ENCODE measurements around the gene MINPP1. TPM values are rescaled to one million over a fixed set of nuclear protein-coding genes. Genes with fewer than 3 reads are reported as not detected.

MINPP1 gene
- total and polyA plus RNA-seq, 2 of the 13 experiments (the other 11 are each of a cell fraction or from before 2014, with no cell fraction given), result 19.2 to 53.7 TPM

- intact Hi-C loops (cut with micrococcal nuclease; ENCODE audit: unreplicated experiment) (no loop called here), in situ Hi-C loops (cut with HindIII; ENCODE audit: extremely low pct_ligation_motif_present, low pct_unique_long_range_greater_than_20kb) (no loop called here)
- Histone ChIP-seq H3K27ac (ENCODE audit: extremely low read length, insufficient read depth, low read length) (no peak overlapping the region), H3K9ac (ENCODE audit: insufficient read depth, low read depth, low read length) (no peak overlapping the region), H3K4me2 (ENCODE audit: low read depth, low read length) (no peak overlapping the region), H3K4me3 (replicated peaks in 1 of 3; ENCODE audit: insufficient read depth in 1 of 3, low read depth in 2 of 3, low read length in 3 of 3) (no peak overlapping the region), H4K20me1 (ENCODE audit: insufficient read depth, low read length) (no peaks in the 10 kb centered on the region), H3K27me3 (ENCODE audit: control insufficient read depth in 1 of 2, insufficient read depth in 2 of 2, low read length in 2 of 2) (no peaks in the 10 kb centered on the region), H3K4me1 (ENCODE audit: insufficient read depth, low read length) (peaks cover 36% of the 10 kb centered on the region), H2AFZ (ENCODE audit: low read length) (no peak overlapping the region), H3K36me3 (replicated peaks in 1 of 2; ENCODE audit: control insufficient read depth in 1 of 2, insufficient read depth in 2 of 2, low read length in 2 of 2) (no peaks in the 10 kb centered on the region), H3K9me3 (ENCODE audit: low read length) (no peaks in the 10 kb centered on the region), H3K79me2 (ENCODE audit: insufficient read depth, low read length) (no peaks in the 10 kb centered on the region)
- WGBS (ENCODE audit: low lambda C conversion rate), result 71% methylated on average over 1 of the region's 1 CpG
- ATAC-seq (no peak), FAIRE-seq (no peak), DNase-seq (ENCODE audit: low spot score) (no peak)
- CTCF ChIA-PET (ENCODE audit: low intra/inter-chr PET ratio, low total read pairs), result no interaction called here
- no peak for TF ChIP-seq ASH2L (IDR thresholded peaks at IDR 0.05; ENCODE audit: insufficient read length, low read depth, low read length)
- no peak for TF ChIP-seq MAFK (conservative IDR thresholded peaks at IDR 0.05 in 1 of 2, IDR thresholded peaks at IDR 0.05 in 1 of 2; ENCODE audit: low read length in 2 of 2)
- no peak for TF ChIP-seq ZNF747 (CRISPR knock-in tag; IDR thresholded peaks at IDR 0.05; ENCODE audit: borderline replicate concordance)
- no peak for TF ChIP-seq MAFF (IDR thresholded peaks at IDR 0.05; ENCODE audit: low read depth, low read length)
- no peak for TF ChIP-seq MEIS1 (CRISPR knock-in tag; IDR thresholded peaks at IDR 0.05; ENCODE audit: borderline replicate concordance)
- TF ChIP-seq XRCC5 (optimal IDR thresholded peaks at IDR 0.05; ENCODE audit: low read length), result no peak
- TF ChIP-seq ZFP82 (CRISPR knock-in tag; IDR thresholded peaks at IDR 0.05; ENCODE audit: borderline replicate concordance), result no peak
- TF ChIP-seq NR2F1 (CRISPR knock-in tag; IDR thresholded peaks at IDR 0.05), result no peak
- no peak for TF ChIP-seq ZNF547 (CRISPR knock-in tag; IDR thresholded peaks at IDR 0.05)
- no peak for TF ChIP-seq RELA (CRISPR knock-in tag; IDR thresholded peaks at IDR 0.05)
- TF ChIP-seq, protein P1, sequence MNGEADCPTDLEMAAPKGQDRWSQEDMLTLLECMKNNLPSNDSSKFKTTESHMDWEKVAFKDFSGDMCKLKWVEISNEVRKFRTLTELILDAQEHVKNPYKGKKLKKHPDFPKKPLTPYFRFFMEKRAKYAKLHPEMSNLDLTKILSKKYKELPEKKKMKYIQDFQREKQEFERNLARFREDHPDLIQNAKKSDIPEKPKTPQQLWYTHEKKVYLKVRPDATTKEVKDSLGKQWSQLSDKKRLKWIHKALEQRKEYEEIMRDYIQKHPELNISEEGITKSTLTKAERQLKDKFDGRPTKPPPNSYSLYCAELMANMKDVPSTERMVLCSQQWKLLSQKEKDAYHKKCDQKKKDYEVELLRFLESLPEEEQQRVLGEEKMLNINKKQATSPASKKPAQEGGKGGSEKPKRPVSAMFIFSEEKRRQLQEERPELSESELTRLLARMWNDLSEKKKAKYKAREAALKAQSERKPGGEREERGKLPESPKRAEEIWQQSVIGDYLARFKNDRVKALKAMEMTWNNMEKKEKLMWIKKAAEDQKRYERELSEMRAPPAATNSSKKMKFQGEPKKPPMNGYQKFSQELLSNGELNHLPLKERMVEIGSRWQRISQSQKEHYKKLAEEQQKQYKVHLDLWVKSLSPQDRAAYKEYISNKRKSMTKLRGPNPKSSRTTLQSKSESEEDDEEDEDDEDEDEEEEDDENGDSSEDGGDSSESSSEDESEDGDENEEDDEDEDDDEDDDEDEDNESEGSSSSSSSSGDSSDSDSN (CRISPR knock-in tag; IDR thresholded peaks at IDR 0.05), result no peak
- TF ChIP-seq PHB2 (IDR thresholded peaks at IDR 0.05; ENCODE audit: partially characterized antibody), result no peak
- no peak for TF ChIP-seq ZNF407 (CRISPR knock-in tag; IDR thresholded peaks at IDR 0.05; ENCODE audit: not compliant biosample characterization)
- no peak for TF ChIP-seq CBFB (CRISPR knock-in tag; IDR thresholded peaks at IDR 0.05)
- BruUV-seq (replicated peaks), result no TSS peak
- POLR2A ChIA-PET, result no interaction called here
Measured at GRCh38 chr10:87558333-87558732, 53.6 kb downstream of the MINPP1 start.

Data from HepG2 (cell line).